ENCODE measurements around the gene LARGE1.
A peak's percentile ranks its signal among the peaks of the same experiment; 100 is the strongest.

The LARGE1 gene

GRCh38 chr22:33853200-33854097, 66.8 kb downstream of the LARGE1 start:
- no peaks in the 10 kb centered on the region for H3K9me3 ChIP-seq (ENCODE audit: control insufficient read depth, low read length)
- H3K4me3 ChIP-seq (ENCODE audit: low read length), result peak overlapping the region; percentile 83
- H3K4me1 ChIP-seq (ENCODE audit: control insufficient read depth, insufficient read depth, low read length), result peaks cover 18% of the 10 kb centered on the region
- H3K9ac ChIP-seq (ENCODE audit: low read length), result peak overlapping the region; percentile 77
- no peaks in the 10 kb centered on the region for H3K36me3 ChIP-seq (ENCODE audit: control insufficient read depth, insufficient read depth, low read length, severe bottlenecking)
- DNase-seq (ENCODE audit: low read depth), result peak; percentile 90
- H3K27me3 ChIP-seq (replicated peaks; ENCODE audit: control insufficient read depth, insufficient read depth, low read length), result no peaks in the 10 kb centered on the region

DNA sequence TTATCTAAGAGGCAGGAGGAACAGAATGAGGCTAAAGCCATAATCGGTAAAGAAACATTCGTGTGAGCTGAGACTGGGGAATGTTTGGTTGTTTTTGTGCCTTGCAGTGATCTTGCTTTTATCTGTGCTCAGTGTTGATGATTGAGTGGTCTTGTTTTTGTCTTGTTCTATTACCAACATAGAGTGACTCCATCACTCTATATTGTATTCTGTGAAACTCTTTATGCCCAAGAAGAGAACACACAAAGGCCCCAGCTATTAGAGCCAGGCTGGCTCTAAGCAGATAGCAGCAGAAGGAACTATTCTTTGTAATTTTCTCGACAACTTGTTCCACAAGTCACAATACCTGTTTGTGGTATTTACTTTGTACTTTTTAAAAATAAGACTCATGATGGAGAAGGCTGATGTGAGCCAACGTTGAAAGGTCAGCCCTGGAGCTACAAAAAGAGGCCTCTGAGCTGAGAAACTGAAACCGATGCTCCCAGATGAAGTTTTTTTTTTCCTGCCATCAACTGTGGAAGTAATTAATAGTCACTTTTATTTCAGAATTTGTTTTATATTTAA, 68.4 kb downstream of the LARGE1 start:
- Histone ChIP-seq H3K27me3 (replicated peaks; ENCODE audit: control insufficient read depth, insufficient read depth, low read length) (no peaks in the 10 kb centered on the region), H3K4me3 (ENCODE audit: low read length) (no peak overlapping the region), H3K36me3 (ENCODE audit: control insufficient read depth, insufficient read depth, low read length, severe bottlenecking) (no peaks in the 10 kb centered on the region), H3K4me1 (ENCODE audit: control insufficient read depth, insufficient read depth, low read length) (peaks cover 18% of the 10 kb centered on the region), H3K9ac (ENCODE audit: low read length) (no peak overlapping the region), H3K9me3 (ENCODE audit: control insufficient read depth, low read length) (no peaks in the 10 kb centered on the region)
- peak; percentile 13 for DNase-seq (ENCODE audit: low read depth)

DNA sequence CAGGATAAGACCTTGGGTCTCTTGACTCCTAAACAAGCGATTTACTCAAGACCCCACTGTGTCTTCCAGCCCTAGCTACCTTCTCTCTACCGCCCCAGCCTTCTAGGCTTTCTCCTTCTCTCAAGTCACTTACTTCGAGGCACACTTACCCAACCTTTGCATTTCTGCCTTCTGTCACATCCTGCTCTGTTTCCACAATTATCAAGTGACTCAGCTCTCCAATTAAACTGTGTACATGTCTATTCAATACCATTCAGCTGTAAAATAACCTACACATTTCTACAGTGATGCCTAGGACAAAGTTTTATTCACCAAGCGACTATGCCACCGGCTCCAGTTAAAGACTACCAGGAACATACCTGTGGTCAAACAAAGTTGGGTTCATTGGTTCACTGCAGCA, 69.0 kb downstream of the LARGE1 start:
- DNase-seq (ENCODE audit: low read depth), result peak; percentile 30
- no peak overlapping the region for H3K4me3 ChIP-seq (ENCODE audit: low read length)
- H3K4me1 ChIP-seq (ENCODE audit: control insufficient read depth, insufficient read depth, low read length), result peaks cover 18% of the 10 kb centered on the region
- H3K9me3 ChIP-seq (ENCODE audit: control insufficient read depth, low read length), result no peaks in the 10 kb centered on the region
- H3K9ac ChIP-seq (ENCODE audit: low read length), result no peak overlapping the region
- no peaks in the 10 kb centered on the region for H3K36me3 ChIP-seq (ENCODE audit: control insufficient read depth, insufficient read depth, low read length, severe bottlenecking)
- H3K27me3 ChIP-seq (replicated peaks; ENCODE audit: control insufficient read depth, insufficient read depth, low read length), result no peaks in the 10 kb centered on the region

DNA sequence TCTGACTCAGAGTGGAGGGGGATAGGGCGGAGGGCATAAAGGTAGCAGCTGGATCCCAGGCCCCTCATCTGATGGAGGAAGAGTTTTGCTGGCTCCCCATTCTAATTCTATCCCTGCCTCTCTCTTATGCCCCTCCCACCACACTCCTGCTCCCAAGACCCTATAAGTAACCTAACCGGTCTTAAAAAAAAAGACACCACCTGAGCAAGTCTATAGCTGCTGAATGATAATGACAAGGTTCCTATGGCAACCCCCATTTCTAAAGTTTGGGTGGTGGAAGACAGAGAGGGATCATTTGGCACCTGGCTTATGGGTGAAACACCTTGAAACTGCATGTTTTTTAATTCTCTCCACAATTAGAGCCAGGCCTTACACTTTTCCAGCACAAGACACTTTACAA, 69.6 kb downstream of the LARGE1 start:
- H3K9ac ChIP-seq (ENCODE audit: low read length), result no peak overlapping the region
- H3K36me3 ChIP-seq (ENCODE audit: control insufficient read depth, insufficient read depth, low read length, severe bottlenecking), result no peaks in the 10 kb centered on the region
- DNase-seq (ENCODE audit: low read depth), result no peak
- peaks cover 18% of the 10 kb centered on the region for H3K4me1 ChIP-seq (ENCODE audit: control insufficient read depth, insufficient read depth, low read length)
- H3K27me3 ChIP-seq (replicated peaks; ENCODE audit: control insufficient read depth, insufficient read depth, low read length), result no peaks in the 10 kb centered on the region
- no peak overlapping the region for H3K4me3 ChIP-seq (ENCODE audit: low read length)
- H3K9me3 ChIP-seq (ENCODE audit: control insufficient read depth, low read length), result no peaks in the 10 kb centered on the region

GRCh38 chr22:33850193-33850592, 70.1 kb downstream of the LARGE1 start:
- Histone ChIP-seq H3K36me3 (ENCODE audit: control insufficient read depth, insufficient read depth, low read length, severe bottlenecking) (no peaks in the 10 kb centered on the region), H3K27me3 (replicated peaks; ENCODE audit: control insufficient read depth, insufficient read depth, low read length) (no peaks in the 10 kb centered on the region), H3K9me3 (ENCODE audit: control insufficient read depth, low read length) (no peaks in the 10 kb centered on the region), H3K4me1 (ENCODE audit: control insufficient read depth, insufficient read depth, low read length) (peaks cover 18% of the 10 kb centered on the region), H3K4me3 (ENCODE audit: low read length) (no peak overlapping the region), H3K9ac (ENCODE audit: low read length) (no peak overlapping the region)
- DNase-seq (ENCODE audit: low read depth), result no peak

DNA sequence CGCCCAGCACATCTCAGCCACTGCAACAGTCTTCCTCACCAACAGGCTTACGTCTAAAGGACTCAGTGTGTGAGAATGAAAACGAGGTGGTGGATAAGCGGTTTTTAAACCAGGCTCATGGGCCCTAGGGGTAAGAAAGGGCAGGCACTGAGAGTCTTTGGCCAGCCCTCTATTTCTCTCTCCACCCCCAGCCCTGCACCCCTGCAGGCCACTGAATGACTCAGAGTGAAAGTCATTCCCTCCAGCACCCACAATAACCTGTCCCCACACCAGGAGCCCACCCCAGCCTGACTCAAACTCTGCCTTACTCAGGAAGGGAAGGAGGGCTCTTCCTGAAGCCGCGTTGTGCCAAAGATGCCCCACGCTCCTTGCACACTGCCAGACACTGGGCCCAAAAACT, 72.0 kb downstream of the LARGE1 start:
- Histone ChIP-seq H3K27me3 (replicated peaks; ENCODE audit: control insufficient read depth, insufficient read depth, low read length) (no peaks in the 10 kb centered on the region), H3K36me3 (ENCODE audit: control insufficient read depth, insufficient read depth, low read length, severe bottlenecking) (no peaks in the 10 kb centered on the region), H3K9me3 (ENCODE audit: control insufficient read depth, low read length) (no peaks in the 10 kb centered on the region), H3K9ac (ENCODE audit: low read length) (no peak overlapping the region), H3K4me1 (ENCODE audit: control insufficient read depth, insufficient read depth, low read length) (peaks cover 10% of the 10 kb centered on the region), H3K4me3 (ENCODE audit: low read length) (no peak overlapping the region)
- no peak for DNase-seq (ENCODE audit: low read depth)

GRCh38 chr22:33844273-33844672, 76.0 kb downstream of the LARGE1 start:
- peaks cover 16% of the 10 kb centered on the region for H3K4me1 ChIP-seq (ENCODE audit: control insufficient read depth, insufficient read depth, low read length)
- no peaks in the 10 kb centered on the region for H3K9me3 ChIP-seq (ENCODE audit: control insufficient read depth, low read length)
- no peaks in the 10 kb centered on the region for H3K27me3 ChIP-seq (replicated peaks; ENCODE audit: control insufficient read depth, insufficient read depth, low read length)
- no peak overlapping the region for H3K9ac ChIP-seq (ENCODE audit: low read length)
- DNase-seq (ENCODE audit: low read depth), result no peak
- H3K4me3 ChIP-seq (ENCODE audit: low read length), result no peak overlapping the region
- H3K36me3 ChIP-seq (ENCODE audit: control insufficient read depth, insufficient read depth, low read length, severe bottlenecking), result no peaks in the 10 kb centered on the region

GRCh38 chr22:33842421-33843094, 77.7 kb downstream of the LARGE1 start:
- Histone ChIP-seq H3K9ac (ENCODE audit: low read length) (no peak overlapping the region), H3K4me3 (ENCODE audit: low read length) (no peak overlapping the region), H3K36me3 (ENCODE audit: control insufficient read depth, insufficient read depth, low read length, severe bottlenecking) (no peaks in the 10 kb centered on the region), H3K27me3 (replicated peaks; ENCODE audit: control insufficient read depth, insufficient read depth, low read length) (no peaks in the 10 kb centered on the region), H3K9me3 (ENCODE audit: control insufficient read depth, low read length) (no peaks in the 10 kb centered on the region), H3K4me1 (ENCODE audit: control insufficient read depth, insufficient read depth, low read length) (peaks cover 26% of the 10 kb centered on the region)
- DNase-seq (ENCODE audit: low read depth), result no peak

DNA sequence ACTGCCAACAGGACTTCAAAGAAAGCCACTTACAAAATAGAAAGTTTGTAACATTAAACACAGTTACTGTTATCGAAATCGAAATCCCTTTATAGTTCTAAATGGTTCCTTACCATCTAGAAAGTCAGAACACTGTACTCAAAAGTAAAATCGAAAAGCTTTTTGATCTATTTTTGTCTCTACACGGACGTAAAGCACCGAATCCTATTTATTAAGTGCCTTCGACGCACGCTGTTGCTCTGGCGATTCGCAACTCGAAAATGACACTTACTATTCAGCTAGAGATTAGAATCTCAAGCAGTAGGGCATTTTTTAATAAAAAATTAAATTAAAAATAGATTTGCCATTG, 78.3 kb downstream of the LARGE1 start:
- H3K36me3 ChIP-seq (ENCODE audit: control insufficient read depth, insufficient read depth, low read length, severe bottlenecking), result no peaks in the 10 kb centered on the region
- no peaks in the 10 kb centered on the region for H3K9me3 ChIP-seq (ENCODE audit: control insufficient read depth, low read length)
- H3K27me3 ChIP-seq (replicated peaks; ENCODE audit: control insufficient read depth, insufficient read depth, low read length), result no peaks in the 10 kb centered on the region
- DNase-seq (ENCODE audit: low read depth), result no peak
- no peak overlapping the region for H3K9ac ChIP-seq (ENCODE audit: low read length)
- H3K4me3 ChIP-seq (ENCODE audit: low read length), result peak overlapping the region; percentile 8
- H3K4me1 ChIP-seq (ENCODE audit: control insufficient read depth, insufficient read depth, low read length), result peaks cover 26% of the 10 kb centered on the region

- H3K27me3 ChIP-seq (replicated peaks; ENCODE audit: control insufficient read depth, insufficient read depth, low read length), result no peaks in the 10 kb centered on the region
- peak overlapping the region; percentile 8 for H3K4me3 ChIP-seq (ENCODE audit: low read length)
- DNase-seq (ENCODE audit: low read depth), result no peak
- H3K9ac ChIP-seq (ENCODE audit: low read length), result peak overlapping the region; percentile 1
- no peaks in the 10 kb centered on the region for H3K9me3 ChIP-seq (ENCODE audit: control insufficient read depth, low read length)
- peaks cover 26% of the 10 kb centered on the region for H3K4me1 ChIP-seq (ENCODE audit: control insufficient read depth, insufficient read depth, low read length)
- no peaks in the 10 kb centered on the region for H3K36me3 ChIP-seq (ENCODE audit: control insufficient read depth, insufficient read depth, low read length, severe bottlenecking)
These were observed 78.8 kb downstream of the LARGE1 start for GRCh38 chr22:33841281-33842005.

- H3K4me1 ChIP-seq (ENCODE audit: control insufficient read depth, insufficient read depth, low read length), result peaks cover 29% of the 10 kb centered on the region
- no peaks in the 10 kb centered on the region for H3K27me3 ChIP-seq (replicated peaks; ENCODE audit: control insufficient read depth, insufficient read depth, low read length)
- no peaks in the 10 kb centered on the region for H3K9me3 ChIP-seq (ENCODE audit: control insufficient read depth, low read length)
- no peak overlapping the region for H3K4me3 ChIP-seq (ENCODE audit: low read length)
- H3K9ac ChIP-seq (ENCODE audit: low read length), result no peak overlapping the region
- DNase-seq (ENCODE audit: low read depth), result peak; percentile 11
- no peaks in the 10 kb centered on the region for H3K36me3 ChIP-seq (ENCODE audit: control insufficient read depth, insufficient read depth, low read length, severe bottlenecking)
These were observed 81.6 kb downstream of the LARGE1 start for GRCh38 chr22:33838644-33839043.

Data from adipocyte (in vitro differentiated cells).